Mesenchymal stem cell (in vitro differentiated cells and primary cell): ENCODE results near the gene BLID.

Experiments used
- DNase-seq: peaks from one replicate; pipeline ENCODE4 v3.0.0-alpha.2; 2013
- H2AFZ ChIP-seq: one replicate; pipeline ENCODE4 v1.6.1; 2013; ENCODE audit warnings: low read depth, mild to moderate bottlenecking, control low read depth, inconsistent platforms, low read length, moderate library complexity
- H2AK5ac ChIP-seq: 2 replicates; pipeline ENCODE4 v1.6.1; 2013; ENCODE audit warnings: low read length, moderate library complexity, mild to moderate bottlenecking, inconsistent platforms; ENCODE audit not compliant: severe bottlenecking
- H2BK120ac ChIP-seq: one replicate; pipeline ENCODE4 v1.6.1; 2013; ENCODE audit warnings: low read depth, mild to moderate bottlenecking, inconsistent platforms, low read length, moderate library complexity
- H2BK12ac ChIP-seq, 2 experiments: one replicate each; pipeline ENCODE4 v1.6.1; 2013; ENCODE audit warnings: inconsistent platforms in 2 of 2, low read length in 2 of 2, mild to moderate bottlenecking in 2 of 2, moderate library complexity in 2 of 2, control low read depth in 1 of 2
- H2BK15ac ChIP-seq: one replicate; pipeline ENCODE4 v1.6.1; 2013; ENCODE audit warnings: mild to moderate bottlenecking, low read depth, inconsistent platforms; ENCODE audit not compliant: poor library complexity, severe bottlenecking
- H2BK5ac ChIP-seq: 2 replicates; pipeline ENCODE4 v1.6.1; 2013; ENCODE audit warnings: low read depth, mild to moderate bottlenecking, low read length, control low read depth, inconsistent platforms; ENCODE audit not compliant: poor library complexity, severe bottlenecking
- H3K14ac ChIP-seq, 2 experiments: one replicate each; pipeline ENCODE4 v1.6.1; 2013; ENCODE audit warnings: inconsistent platforms in 2 of 2, low read length in 2 of 2, control low read depth in 1 of 2, mild to moderate bottlenecking in 1 of 2, moderate library complexity in 1 of 2
- H3K18ac ChIP-seq, 2 experiments: one replicate each; pipeline ENCODE4 v1.6.1; 2013; ENCODE audit warnings: inconsistent platforms in 2 of 2, low read length in 2 of 2, control low read depth in 1 of 2, low read depth in 1 of 2, mild to moderate bottlenecking in 1 of 2
- H3K23ac ChIP-seq, 2 experiments: one replicate each; pipeline ENCODE4 v1.6.1; 2013; ENCODE audit warnings: inconsistent platforms in 2 of 2, low read length in 2 of 2, mild to moderate bottlenecking in 2 of 2, moderate library complexity in 2 of 2, control low read depth in 1 of 2
- H3K27ac ChIP-seq: 2 replicates; pipeline ENCODE4 v1.5.1; 2013; ENCODE audit warnings: mild to moderate bottlenecking, moderate library complexity, low read length, control low read depth, inconsistent platforms; ENCODE audit not compliant: poor library complexity, severe bottlenecking
- H3K27me3 ChIP-seq, 2 experiments: 2 replicates each; pipeline versions ENCODE4 v1.6.1 to v1.7.0; 2013; ENCODE audit warnings: low read length in 2 of 2, mild to moderate bottlenecking in 2 of 2, moderate library complexity in 2 of 2, control low read depth in 1 of 2, inconsistent platforms in 1 of 2; ENCODE audit not compliant: control insufficient read depth in 1 of 2, insufficient read depth in 1 of 2
- H3K36me3 ChIP-seq, 2 experiments: 2 replicates each; pipeline versions ENCODE4 v1.6.1 to v1.7.0; 2013; ENCODE audit warnings: low read length in 2 of 2, control low read depth in 1 of 2, inconsistent platforms in 1 of 2, low read depth in 1 of 2, mild to moderate bottlenecking in 1 of 2; ENCODE audit not compliant: insufficient read depth in 2 of 2, control insufficient read depth in 1 of 2
- H3K4ac ChIP-seq, 2 experiments: one replicate each; pipeline ENCODE4 v1.6.1; 2013; ENCODE audit warnings: inconsistent platforms in 2 of 2, low read length in 2 of 2, mild to moderate bottlenecking in 2 of 2, moderate library complexity in 2 of 2, control low read depth in 1 of 2, low read depth in 1 of 2
- H3K4me1 ChIP-seq: 2 replicates; pipeline ENCODE4 v1.6.1; 2013; ENCODE audit warnings: low read depth, low read length, control low read depth; ENCODE audit not compliant: control insufficient read depth, insufficient read depth
- H3K4me2 ChIP-seq: 2 replicates; pipeline ENCODE4 v1.6.1; 2013; ENCODE audit warnings: low read length, mild to moderate bottlenecking, inconsistent platforms; ENCODE audit not compliant: poor library complexity, severe bottlenecking
- H3K4me3 ChIP-seq, 2 experiments: 2 replicates each; pipeline versions ENCODE4 v1.5.1 to v1.7.0; 2013; ENCODE audit warnings: low read length in 2 of 2, mild to moderate bottlenecking in 2 of 2, control low read depth in 1 of 2, low read depth in 1 of 2; ENCODE audit not compliant: insufficient read depth in 1 of 2
- H3K79me1 ChIP-seq: replicated peaks from 2 replicates; pipeline ENCODE4 v1.6.1; 2013; ENCODE audit warnings: mild to moderate bottlenecking, control low read depth, low read length, inconsistent platforms; ENCODE audit not compliant: poor library complexity, severe bottlenecking
- H3K9ac ChIP-seq: 2 replicates; pipeline ENCODE4 v1.7.0; 2013; ENCODE audit warnings: mild to moderate bottlenecking, low read length, moderate library complexity
- H3K9me3 ChIP-seq: 2 replicates; pipeline ENCODE4 v1.7.0; 2013; ENCODE audit warnings: mild to moderate bottlenecking, low read length; ENCODE audit not compliant: control insufficient read depth
- H4K8ac ChIP-seq: one replicate; pipeline ENCODE4 v1.6.1; 2013; ENCODE audit warnings: inconsistent platforms, mild to moderate bottlenecking, low read length, moderate library complexity
- H4K91ac ChIP-seq: one replicate; pipeline ENCODE4 v1.6.1; 2013; ENCODE audit warnings: mild to moderate bottlenecking, low read length, inconsistent platforms
- WGBS: methylation state at CpG from one replicate; pipeline ENCODE4 v1.1.7; 2013; ENCODE audit warnings: mixed read lengths; 5-methylcytosine and 5-hydroxymethylcytosine counted together

The BLID gene

DNA sequence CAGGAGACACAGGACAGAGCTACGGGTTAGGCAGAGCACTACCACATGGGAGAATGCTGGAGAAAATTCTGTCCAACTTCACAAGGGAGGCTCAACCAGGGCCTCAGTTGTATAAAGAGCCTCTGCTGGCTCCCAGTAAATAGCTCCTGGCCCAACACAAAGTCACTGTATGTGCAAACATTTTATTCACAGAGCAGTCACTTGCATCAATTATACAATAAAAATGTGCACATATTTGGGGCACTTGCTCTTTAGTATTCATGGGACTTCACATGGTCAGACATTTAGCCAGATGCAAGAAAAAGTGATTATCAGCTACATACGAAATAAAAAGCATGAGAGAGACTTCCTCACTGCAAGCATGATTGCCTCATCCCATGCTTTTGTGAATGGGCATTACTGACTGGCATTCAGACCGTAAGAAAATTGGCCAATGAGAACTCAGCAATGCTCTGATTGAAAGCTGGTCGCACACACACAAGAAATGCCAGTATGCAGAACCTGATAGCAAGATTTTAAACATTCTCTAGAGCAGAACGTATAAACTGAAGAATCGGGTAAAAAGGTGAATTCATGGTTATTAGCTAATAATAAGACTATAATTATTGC lies 39.4 kb downstream of the BLID start:
- Histone ChIP-seq H2AK5ac (no peak overlapping the region), H3K9ac (no peak overlapping the region), H3K4ac (no peak overlapping the region), H3K14ac (no peak overlapping the region), H3K18ac (no peak overlapping the region), H4K91ac (no peak overlapping the region), H3K4me1 (no peaks in the 10 kb centered on the region), H2BK15ac (no peak overlapping the region), H3K36me3 (peaks cover 0 to 70% of the 10 kb centered on the region in 2 experiments), H2BK12ac (no peak overlapping the region), H3K4me2 (no peak overlapping the region), H3K4me3 (no peak overlapping the region), H3K27ac (no peak overlapping the region), H3K79me1 (no peaks in the 10 kb centered on the region), H2BK120ac (no peak overlapping the region), H4K8ac (no peak overlapping the region), H2AFZ (no peak overlapping the region), H3K23ac (no peak overlapping the region), H3K27me3 (no peaks in the 10 kb centered on the region), H3K9me3 (no peaks in the 10 kb centered on the region), H2BK5ac (no peak overlapping the region)
- no peak for DNase-seq
- WGBS: 91% methylated on average over 4 of the region's 6 CpGs

DNA sequence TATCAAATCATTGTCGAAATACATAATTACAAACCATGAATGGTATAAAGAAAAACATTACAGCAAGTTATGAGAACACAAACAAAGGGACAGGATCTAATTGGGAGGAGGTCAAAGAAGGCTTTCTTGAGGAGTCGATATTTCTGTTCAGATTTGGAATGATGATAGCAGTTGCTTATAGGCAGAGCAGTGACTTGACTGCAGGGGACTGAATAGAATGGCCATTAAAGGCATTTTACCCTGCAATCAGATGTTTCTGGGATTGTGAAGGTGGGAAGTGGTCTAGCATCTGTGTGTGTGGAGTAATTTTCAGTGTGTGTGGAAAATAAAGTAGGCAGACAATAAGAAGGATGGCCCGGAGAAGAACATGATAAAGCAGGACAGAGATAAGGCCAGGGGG lies 41.0 kb downstream of the BLID start:
- no peak overlapping the region for H2BK15ac ChIP-seq
- no peak overlapping the region for H2AK5ac ChIP-seq
- no peak overlapping the region for H2BK5ac ChIP-seq
- H3K14ac ChIP-seq: no peak overlapping the region
- H3K4me3 ChIP-seq: no peak overlapping the region
- no peak overlapping the region for H4K91ac ChIP-seq
- no peaks in the 10 kb centered on the region for H3K79me1 ChIP-seq
- H2AFZ ChIP-seq: no peak overlapping the region
- H3K23ac ChIP-seq: no peak overlapping the region
- H3K27ac ChIP-seq: no peak overlapping the region
- no peaks in the 10 kb centered on the region for H3K27me3 ChIP-seq
- no peak overlapping the region for H2BK12ac ChIP-seq
- no peak overlapping the region for H3K18ac ChIP-seq
- no peak for DNase-seq
- H3K4me1 ChIP-seq: no peaks in the 10 kb centered on the region
- H3K4me2 ChIP-seq: no peak overlapping the region
- no peak overlapping the region for H3K9ac ChIP-seq
- peak overlapping the region in 1 of 2 experiments; percentile 21 for H3K4ac ChIP-seq
- 91% methylated on average over 2 of the region's 3 CpGs for WGBS
- H3K9me3 ChIP-seq: no peaks in the 10 kb centered on the region
- no peak overlapping the region for H4K8ac ChIP-seq
- H2BK120ac ChIP-seq: no peak overlapping the region
- H3K36me3 ChIP-seq: peaks cover 0 to 64% of the 10 kb centered on the region in 2 experiments

DNA sequence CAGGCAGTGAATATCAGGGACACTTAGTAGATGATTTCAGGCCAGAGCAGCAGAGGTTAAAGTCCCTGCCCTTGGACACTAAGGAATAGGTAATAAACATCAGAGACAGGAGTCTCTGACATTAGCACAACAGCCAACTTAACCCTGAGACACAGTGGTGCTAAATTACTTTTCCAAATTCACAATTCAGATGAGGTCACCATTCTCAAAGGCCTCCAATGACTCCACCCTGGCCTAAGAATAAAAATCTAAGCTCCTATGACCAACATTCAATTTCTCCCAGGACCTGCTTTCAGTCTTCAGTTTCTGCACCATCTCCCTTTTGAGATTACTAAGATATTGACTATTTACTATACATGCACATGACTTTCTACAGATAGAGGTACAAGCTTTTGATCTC lies 42.0 kb downstream of the BLID start:
- Histone ChIP-seq H3K9ac (peak overlapping the region; percentile 44), H3K9me3 (no peaks in the 10 kb centered on the region), H3K23ac (no peak overlapping the region), H3K4me1 (no peaks in the 10 kb centered on the region), H3K27ac (no peak overlapping the region), H4K91ac (peak overlapping the region; percentile 20), H3K4me2 (no peak overlapping the region), H2BK5ac (no peak overlapping the region), H2AK5ac (no peak overlapping the region), H3K27me3 (no peaks in the 10 kb centered on the region), H3K4ac (no peak overlapping the region), H3K79me1 (no peaks in the 10 kb centered on the region), H3K36me3 (peaks cover 0 to 67% of the 10 kb centered on the region in 2 experiments), H3K18ac (no peak overlapping the region), H2BK12ac (no peak overlapping the region), H3K14ac (no peak overlapping the region), H2BK15ac (no peak overlapping the region), H2BK120ac (no peak overlapping the region), H4K8ac (no peak overlapping the region), H2AFZ (no peak overlapping the region), H3K4me3 (no peak overlapping the region)
- DNase-seq: no peak

DNA sequence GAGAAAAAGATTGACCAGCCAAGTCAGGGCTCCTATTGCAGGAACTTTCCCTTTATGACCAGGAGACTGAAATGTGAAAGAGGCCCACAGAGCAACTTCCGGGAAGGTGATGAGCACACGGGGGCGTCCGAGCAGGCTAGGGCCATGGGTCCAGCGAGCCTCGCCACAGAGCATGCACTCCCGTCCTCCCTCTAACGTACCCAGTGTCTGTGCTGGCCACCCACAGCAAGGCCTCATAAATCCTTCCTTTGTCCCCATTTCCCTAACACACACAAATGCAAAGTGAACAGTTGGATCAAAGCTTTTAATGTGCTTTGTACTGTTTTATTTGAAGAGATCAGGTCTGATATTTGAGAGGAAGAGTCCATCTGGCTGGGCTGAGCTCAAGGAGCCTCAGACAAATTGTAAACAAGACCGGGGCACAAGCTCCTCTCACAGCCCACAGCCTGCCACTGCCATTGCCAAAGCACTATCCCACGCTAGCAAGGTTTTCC lies 44.3 kb downstream of the BLID start:
- Histone ChIP-seq H3K4ac (no peak overlapping the region), H3K79me1 (no peaks in the 10 kb centered on the region), H3K14ac (no peak overlapping the region), H2AFZ (peak overlapping the region; percentile 53), H2BK12ac (peak overlapping the region in 1 of 2 experiments; percentile 29), H3K27me3 (no peaks in the 10 kb centered on the region), H3K9me3 (no peaks in the 10 kb centered on the region), H3K9ac (no peak overlapping the region), H3K23ac (no peak overlapping the region), H3K36me3 (peaks cover 0 to 68% of the 10 kb centered on the region in 2 experiments), H3K18ac (peak overlapping the region; percentile 59 to 80), H3K4me1 (no peaks in the 10 kb centered on the region), H3K4me3 (no peak overlapping the region), H3K4me2 (no peak overlapping the region), H2BK5ac (no peak overlapping the region), H4K91ac (peak overlapping the region; percentile 67), H3K27ac (no peak overlapping the region), H4K8ac (peak overlapping the region; percentile 77), H2BK15ac (peak overlapping the region; percentile 40), H2AK5ac (no peak overlapping the region), H2BK120ac (no peak overlapping the region)
- WGBS: 70% methylated on average over 10 of the region's 10 CpGs
- DNase-seq: no peak
